T47D (cell line): ENCODE measurements around the gene HSD17B8.

Source experiments
- DNase-seq, 2 experiments: peaks; one replicate each; pipeline versions ENCODE4 v3.0.0 to v3.0.0-alpha.2; 2011 to 2012; ENCODE audit warnings: low read depth in 1 of 2, low spot score in 1 of 2
- JUND ChIP-seq: IDR thresholded peaks from 2 replicates; pipeline ENCODE4 v1.6.1; 2012; ENCODE audit warnings: low read depth
- in situ Hi-C: cut with HindIII; loops from 2 replicates; pipeline ENCODE4 v1.10.0; 2016; ENCODE audit warnings: low sequenced_read_pairs, low pct_unique_long_range_greater_than_20kb

Gene HSD17B8

GRCh38 chr6:33206864-33207551 lies 2.6 kb downstream of the HSD17B8 start:
- DNase-seq, result no peak
- in situ Hi-C loops, result no loop called here

GRCh38 chr6:33207552-33208090 lies 3.2 kb downstream of the HSD17B8 start:
- in situ Hi-C loops, result no loop called here
- no peak for TF ChIP-seq JUND
- peak in 1 of 2 experiments; percentile 67 for DNase-seq

More at GRCh38 chr6:33206864-33207551, 2.6 kb downstream of the HSD17B8 start:
- no peak for TF ChIP-seq JUND

GRCh38 chr6:33208091-33208967 lies 3.9 kb downstream of the HSD17B8 start, which contains the start of gene RING1:
Gene RING1, plus strand, starts transcription at chr6:33208500. Its CDS starts 323 bp downstream, at chr6:33208823.
- in situ Hi-C loops, result no loop called here
- DNase-seq, result peak; percentile 91 to 94

GRCh38 chr6:33209856-33210255 lies 5.4 kb downstream of the HSD17B8 start:
- in situ Hi-C loops, result no loop called here
- DNase-seq, result no peak
- no peak for TF ChIP-seq JUND

More at GRCh38 chr6:33208091-33208967, 3.9 kb downstream of the HSD17B8 start, which contains the start of gene RING1:
- TF ChIP-seq JUND, result no peak

- DNase-seq, result no peak
- in situ Hi-C loops, result no loop called here
- no peak for TF ChIP-seq JUND
These were observed 6.7 kb downstream of the HSD17B8 start for GRCh38 chr6:33211136-33211535.

- in situ Hi-C loops, result no loop called here
- no peak for DNase-seq
- TF ChIP-seq JUND, result no peak
These were observed 7.4 kb downstream of the HSD17B8 start for GRCh38 chr6:33211666-33212422.

- in situ Hi-C loops, result no loop called here
These were observed 8.4 kb downstream of the HSD17B8 start for GRCh38 chr6:33212857-33213165.

GRCh38 chr6:33213166-33213988 lies 8.9 kb downstream of the HSD17B8 start:
- no peak for TF ChIP-seq JUND

More at GRCh38 chr6:33212857-33213165, 8.4 kb downstream of the HSD17B8 start:
- no peak for DNase-seq
- TF ChIP-seq JUND, result no peak

GRCh38 chr6:33213989-33214335 lies 9.5 kb downstream of the HSD17B8 start:
- in situ Hi-C loops, result no loop called here
- no peak for TF ChIP-seq JUND
- no peak for DNase-seq

More at GRCh38 chr6:33213166-33213988, 8.9 kb downstream of the HSD17B8 start:
- in situ Hi-C loops, result no loop called here
- DNase-seq, result no peak

- DNase-seq, result no peak
- in situ Hi-C loops, result no loop called here
- TF ChIP-seq JUND, result no peak
These were observed 11.0 kb downstream of the HSD17B8 start for GRCh38 chr6:33215271-33216116.

GRCh38 chr6:33216117-33216649 lies 11.7 kb downstream of the HSD17B8 start:
- in situ Hi-C loops, result no loop called here
- no peak for TF ChIP-seq JUND
- DNase-seq, result no peak
